ENCODE data around the gene ATXN2L.

DNA sequence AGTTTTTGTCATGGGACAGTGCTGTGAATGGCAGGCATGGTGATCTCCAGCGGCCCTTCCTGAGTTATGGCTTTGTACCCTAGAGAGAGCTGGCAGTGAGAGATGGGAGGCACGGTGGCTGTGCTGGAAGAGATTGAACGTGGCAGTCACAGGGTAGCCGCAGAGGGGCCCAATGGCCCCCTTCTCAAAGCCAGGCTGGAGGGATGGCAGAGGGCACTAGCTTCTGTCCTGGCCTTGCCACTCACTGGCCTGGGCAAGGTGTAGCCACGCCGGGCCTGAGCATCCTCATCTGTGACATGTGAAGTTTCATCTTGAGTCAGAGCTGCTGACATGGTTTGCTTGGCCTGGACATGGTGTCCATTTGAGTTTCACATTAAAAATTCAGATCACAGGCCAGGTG, 51.6 kb downstream of the ATXN2L start:
- TF ChIP-seq, protein P1, sequence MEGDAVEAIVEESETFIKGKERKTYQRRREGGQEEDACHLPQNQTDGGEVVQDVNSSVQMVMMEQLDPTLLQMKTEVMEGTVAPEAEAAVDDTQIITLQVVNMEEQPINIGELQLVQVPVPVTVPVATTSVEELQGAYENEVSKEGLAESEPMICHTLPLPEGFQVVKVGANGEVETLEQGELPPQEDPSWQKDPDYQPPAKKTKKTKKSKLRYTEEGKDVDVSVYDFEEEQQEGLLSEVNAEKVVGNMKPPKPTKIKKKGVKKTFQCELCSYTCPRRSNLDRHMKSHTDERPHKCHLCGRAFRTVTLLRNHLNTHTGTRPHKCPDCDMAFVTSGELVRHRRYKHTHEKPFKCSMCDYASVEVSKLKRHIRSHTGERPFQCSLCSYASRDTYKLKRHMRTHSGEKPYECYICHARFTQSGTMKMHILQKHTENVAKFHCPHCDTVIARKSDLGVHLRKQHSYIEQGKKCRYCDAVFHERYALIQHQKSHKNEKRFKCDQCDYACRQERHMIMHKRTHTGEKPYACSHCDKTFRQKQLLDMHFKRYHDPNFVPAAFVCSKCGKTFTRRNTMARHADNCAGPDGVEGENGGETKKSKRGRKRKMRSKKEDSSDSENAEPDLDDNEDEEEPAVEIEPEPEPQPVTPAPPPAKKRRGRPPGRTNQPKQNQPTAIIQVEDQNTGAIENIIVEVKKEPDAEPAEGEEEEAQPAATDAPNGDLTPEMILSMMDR (IDR thresholded peaks at IDR 0.05 in 2 of 3, conservative IDR thresholded peaks at IDR 0.05 in 1 of 3; ENCODE audit: control insufficient read depth in 2 of 3, extremely low read depth in 1 of 3, insufficient read depth in 1 of 3, low read depth in 3 of 3, low read length in 3 of 3) = no peak
- TF ChIP-seq STAT3 (IDR thresholded peaks at IDR 0.05; ENCODE audit: low read depth, low read length) (no peak), SMAD1 (IDR thresholded peaks at IDR 0.05; ENCODE audit: low read depth, partially characterized antibody) (no peak), BHLHE40 (IDR thresholded peaks at IDR 0.05; ENCODE audit: borderline replicate concordance in 1 of 2, low read depth in 2 of 2, low read length in 1 of 2) (no peak), ZBTB40 (IDR thresholded peaks at IDR 0.05; ENCODE audit: borderline replicate concordance) (no peak), YY1 (IDR thresholded peaks at IDR 0.05; ENCODE audit: low read depth, low read length) (no peak)

Data from GM12878 (cell line).